A673 (cell line): Measurements from ENCODE around the gene CDC6.

Experiments
- CTCF ChIP-seq: fragments of 300-800, 200-600 bp; sonication (generic); conservative IDR thresholded peaks from 2 replicates; pipeline ENCODE4 v1.5.1; 2017; ENCODE audit warnings: low read depth, mild to moderate bottlenecking, antibody characterized with exemption, low read length, moderate library complexity, mixed read lengths
- EZH2 ChIP-seq: fragments of 200-600 bp; sonication (generic); IDR thresholded peaks from 2 replicates; pipeline ENCODE4 v1.6.1; 2017; ENCODE audit warnings: borderline replicate concordance, low read depth, mild to moderate bottlenecking, mixed read lengths, antibody characterized with exemption, low read length; ENCODE audit not compliant: poor library complexity, severe bottlenecking

- TF ChIP-seq CTCF (no peak), EZH2 (no peak)
Observed at GRCh38 chr17:40352779-40353394, 65.2 kb downstream of the CDC6 start.
